Kidney (tissue), 14 donors: ENCODE measurements around the gene NMT2. TPM values are rescaled to one million over a fixed set of nuclear protein-coding genes. Genes with fewer than 3 reads are reported as not detected.

Experiments
- DNase-seq, 5 donors: peaks; one replicate each; pipeline ENCODE4 v3.0.0-alpha.2; 2013 to 2020
- FAIRE-seq: peaks from 2 replicates; lab custom pipeline; 2012; peaks lifted over from hg19 to GRCh38; lab: Jason Lieb, UNC
- H3K27ac ChIP-seq, 2 donors: one replicate each; pipeline ENCODE4 v1.7.0; 2013; ENCODE audit warnings: low read depth in 2 of 2, low read length in 2 of 2, inconsistent platforms in 1 of 2
- H3K27me3 ChIP-seq: one replicate; pipeline ENCODE4 v1.7.1; 2013; ENCODE audit warnings: low read length, inconsistent platforms; ENCODE audit not compliant: control insufficient read depth, insufficient read depth
- H3K36me3 ChIP-seq, 3 donors: one replicate each; pipeline versions ENCODE4 v1.7.0 to v1.7.1; 2013; ENCODE audit warnings: low read length in 3 of 3, control low read depth in 1 of 3, inconsistent platforms in 1 of 3; ENCODE audit not compliant: insufficient read depth in 3 of 3, control insufficient read depth in 2 of 3
- H3K4me1 ChIP-seq, 3 donors: one replicate each; pipeline versions ENCODE4 v1.7.0 to v1.7.1; 2013; ENCODE audit warnings: low read length in 3 of 3, inconsistent platforms in 1 of 3, low read depth in 1 of 3; ENCODE audit not compliant: control insufficient read depth in 2 of 3, insufficient read depth in 2 of 3
- H3K4me3 ChIP-seq, 3 donors: one replicate each; pipeline versions ENCODE4 v1.7.0 to v1.8.1; 2013; ENCODE audit warnings: low read length in 3 of 3, control low read depth in 1 of 3, inconsistent platforms in 1 of 3
- H3K9ac ChIP-seq, 3 donors: one replicate each; pipeline versions ENCODE4 v1.7.0 to v1.7.1; 2013; ENCODE audit warnings: low read length in 3 of 3, control low read depth in 1 of 3, inconsistent platforms in 1 of 3
- H3K9me3 ChIP-seq, 3 donors: one replicate each; pipeline versions ENCODE4 v1.7.0 to v1.7.1; 2013; ENCODE audit warnings: low read length in 3 of 3, control low read depth in 1 of 3, inconsistent platforms in 1 of 3; ENCODE audit not compliant: control insufficient read depth in 2 of 3, insufficient read depth in 1 of 3
- intact Hi-C: fragments of 100-400 bp; cut with DNase I; formaldehyde crosslinking; loops from one replicate; pipeline ENCODE4 v1.11.1; 2022
- polyA plus RNA-seq: library from polyadenylated mRNA; stranded (reverse); fragments of 350-450 nt; fragmentation: Illumina TruSeq; extraction: RNeasy Lipid Tissue Mini Kit (QIAGEN cat#74804); gene quantifications from one replicate; pipeline ENCODE4 v1.2.3, GENCODE V29; 2014; ENCODE audit warnings: low read depth, low replicate concordance; ENCODE audit not compliant: insufficient read depth
- total RNA-seq: library from RNA; stranded (reverse); fragmentation: NEBNext Ultra II Directional; extraction: Animal tissue kit (Norgen Biotek cat#: 25700); gene quantifications from one replicate; pipeline ENCODE4 v1.2.1, GENCODE V29; 2021
- TF ChIP-seq, protein P1 (sequence below): IDR thresholded peaks from 3 replicates; pipeline ENCODE4 v1.5.1; 2012; ENCODE audit warnings: mild to moderate bottlenecking, moderate library complexity, borderline replicate concordance; ENCODE audit not compliant: insufficient read depth; ENCODE audit errors: extremely low read depth
- donor health status: control.
- donor health status: control.
- donor health status: control.
- donor health status: control.
- donor health status: control.
- donor health status: DM: yes; HTN: yes; CAD: no.
- donor health status: Normal renal cell carcinoma (clear cell type).

The NMT2 gene
- total and polyA plus RNA-seq, 2 donors from 2014 or later = 11.7 to 19.8 TPM

DNA sequence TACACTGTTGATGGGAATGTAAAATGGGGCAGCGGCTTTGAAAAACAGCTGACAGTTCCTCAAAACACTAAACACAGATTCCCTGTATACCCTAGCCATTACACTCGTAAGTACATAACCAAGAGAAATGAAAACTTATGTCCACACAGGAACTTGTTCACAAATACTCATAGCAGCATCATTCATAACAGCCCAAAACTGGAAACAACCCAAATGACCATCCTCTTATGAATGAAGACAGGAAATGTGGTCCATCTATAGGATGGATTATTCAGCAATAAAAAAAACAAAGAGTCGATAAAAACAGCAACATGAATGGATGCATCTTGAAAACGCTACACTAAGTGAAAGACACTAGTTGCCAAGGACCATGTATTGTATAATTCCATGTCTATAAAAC, 23.7 kb downstream of the NMT2 start:
- no peak for DNase-seq
- no peak overlapping the region for H3K9ac ChIP-seq
- no peaks in the 10 kb centered on the region for H3K27me3 ChIP-seq
- H3K27ac ChIP-seq = no peak overlapping the region
- no peak overlapping the region for H3K4me3 ChIP-seq
- TF ChIP-seq, protein P1, sequence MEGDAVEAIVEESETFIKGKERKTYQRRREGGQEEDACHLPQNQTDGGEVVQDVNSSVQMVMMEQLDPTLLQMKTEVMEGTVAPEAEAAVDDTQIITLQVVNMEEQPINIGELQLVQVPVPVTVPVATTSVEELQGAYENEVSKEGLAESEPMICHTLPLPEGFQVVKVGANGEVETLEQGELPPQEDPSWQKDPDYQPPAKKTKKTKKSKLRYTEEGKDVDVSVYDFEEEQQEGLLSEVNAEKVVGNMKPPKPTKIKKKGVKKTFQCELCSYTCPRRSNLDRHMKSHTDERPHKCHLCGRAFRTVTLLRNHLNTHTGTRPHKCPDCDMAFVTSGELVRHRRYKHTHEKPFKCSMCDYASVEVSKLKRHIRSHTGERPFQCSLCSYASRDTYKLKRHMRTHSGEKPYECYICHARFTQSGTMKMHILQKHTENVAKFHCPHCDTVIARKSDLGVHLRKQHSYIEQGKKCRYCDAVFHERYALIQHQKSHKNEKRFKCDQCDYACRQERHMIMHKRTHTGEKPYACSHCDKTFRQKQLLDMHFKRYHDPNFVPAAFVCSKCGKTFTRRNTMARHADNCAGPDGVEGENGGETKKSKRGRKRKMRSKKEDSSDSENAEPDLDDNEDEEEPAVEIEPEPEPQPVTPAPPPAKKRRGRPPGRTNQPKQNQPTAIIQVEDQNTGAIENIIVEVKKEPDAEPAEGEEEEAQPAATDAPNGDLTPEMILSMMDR = no peak
- no peaks in the 10 kb centered on the region for H3K4me1 ChIP-seq
- FAIRE-seq = no peak
- peaks cover 0 to 6% (median 0%) of the 10 kb centered on the region in 3 donors for H3K9me3 ChIP-seq
- intact Hi-C loops = no loop called here
- no peaks in the 10 kb centered on the region for H3K36me3 ChIP-seq

DNA sequence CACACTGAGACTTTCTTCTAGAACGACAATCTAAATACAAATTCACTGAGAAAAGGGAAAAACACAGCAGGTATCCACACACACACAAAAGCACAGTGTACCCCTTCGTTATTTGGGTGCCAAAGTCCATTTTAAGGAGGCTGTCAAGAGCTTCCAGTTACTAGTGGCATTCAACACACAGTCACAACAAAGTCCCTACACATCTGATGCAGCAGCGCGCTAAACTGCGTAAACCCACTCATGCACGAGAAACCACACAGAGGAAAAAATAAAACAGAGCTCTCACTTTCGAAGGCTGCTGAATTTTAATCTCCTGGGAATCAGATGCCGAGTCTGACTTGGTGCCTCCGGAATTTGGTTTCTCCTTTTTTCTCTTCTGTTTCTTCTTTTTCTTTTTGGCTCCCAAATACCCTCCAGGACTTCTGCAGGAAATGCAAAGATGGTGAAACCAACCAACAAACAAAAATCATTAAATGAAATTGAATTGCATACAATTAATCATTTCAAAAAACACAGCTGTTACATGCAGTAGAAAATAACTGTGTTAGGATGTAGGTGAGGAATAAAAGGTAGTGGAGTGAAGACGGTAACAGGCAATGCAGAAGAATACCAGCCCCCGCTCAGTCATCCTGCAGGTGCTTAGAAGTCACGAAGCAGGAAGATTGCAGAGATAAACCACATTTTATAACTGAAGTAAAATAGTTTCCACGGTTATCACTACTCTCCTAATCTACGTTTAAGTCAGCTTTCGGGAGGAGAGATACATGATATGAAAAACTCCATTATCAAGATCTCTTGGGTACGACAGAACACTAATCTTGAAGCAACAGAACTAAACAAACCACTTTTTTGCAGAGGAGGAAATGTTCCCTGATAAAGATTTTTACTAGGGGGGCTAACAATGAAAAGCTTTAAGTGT, 27.1 kb downstream of the NMT2 start:
- Histone ChIP-seq H3K9me3 (no peaks in the 10 kb centered on the region), H3K27me3 (no peaks in the 10 kb centered on the region), H3K9ac (no peak overlapping the region), H3K4me3 (no peak overlapping the region), H3K36me3 (no peaks in the 10 kb centered on the region), H3K4me1 (no peaks in the 10 kb centered on the region), H3K27ac (no peak overlapping the region)
- intact Hi-C loops = no loop called here
- TF ChIP-seq, protein P1 = no peak
- peak in 3 of 5 donors; percentile 41 to 72 (median 60) for DNase-seq
- no peak for FAIRE-seq

DNA sequence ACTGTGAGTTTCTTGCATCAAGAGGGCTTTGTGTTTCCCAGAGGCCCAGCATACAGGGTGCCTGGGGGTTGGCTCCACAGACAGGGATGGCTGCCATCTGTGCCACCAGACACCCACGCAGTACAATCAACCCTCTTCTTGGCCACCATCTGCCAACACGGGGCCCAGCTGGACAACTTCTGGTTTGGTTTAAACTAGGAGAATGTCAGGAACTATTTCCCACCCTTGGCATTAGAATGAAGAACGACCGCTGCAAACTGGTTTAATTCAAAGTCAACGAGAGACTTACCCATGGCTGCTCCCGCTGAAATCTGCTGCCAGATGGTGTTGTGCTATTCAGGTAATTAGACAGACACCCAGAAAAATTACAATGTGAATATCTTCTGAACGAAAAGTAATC, 27.8 kb downstream of the NMT2 start:
- no peaks in the 10 kb centered on the region for H3K4me1 ChIP-seq
- no peak overlapping the region for H3K9ac ChIP-seq
- DNase-seq (no peak), FAIRE-seq (no peak)
- intact Hi-C loops = no loop called here
- no peaks in the 10 kb centered on the region for H3K36me3 ChIP-seq
- H3K27me3 ChIP-seq = no peaks in the 10 kb centered on the region
- TF ChIP-seq, protein P1 = no peak
- no peak overlapping the region for H3K27ac ChIP-seq
- no peaks in the 10 kb centered on the region for H3K9me3 ChIP-seq
- no peak overlapping the region for H3K4me3 ChIP-seq
